CD4-positive, alpha-beta T cell (primary cell): ENCODE measurements around the gene TMEM91. TPM values are rescaled to one million over a fixed set of nuclear protein-coding genes. Genes with fewer than 3 reads are reported as not detected.

ENCODE experiments used
- ATAC-seq: fragments of 200-7000 bp; cut with Tn5 transposase; one replicate; pipeline ENCODE4 v1.10.0; 2022; ENCODE audit warnings: mild to moderate bottlenecking; ENCODE audit not compliant: poor library complexity
- CTCF ChIA-PET: fragments of 350-600 bp; sonication (Branson Sonifier 250); formaldehyde crosslinking; loops from one replicate; lab custom pipeline; 2021; ENCODE audit warnings: antibody characterized with exemption, inconsistent platforms; lab: Charles Lee
- POLR2A ChIA-PET: fragments of 350-600 bp; sonication (Branson Sonifier 250); formaldehyde crosslinking; loops from one replicate; lab custom pipeline; 2021; ENCODE audit warnings: antibody characterized with exemption, inconsistent platforms; lab: Charles Lee
- DNase-seq, 14 experiments: peaks; one replicate each; pipeline ENCODE4 v3.0.0-alpha.2; 2013 to 2020; ENCODE audit warnings: mixed read lengths in 2 of 14
- H3K27ac ChIP-seq, 2 donors: one replicate each; pipeline versions ENCODE4 v1.5.1 to v1.7.0; 2013; ENCODE audit warnings: low read length in 2 of 2, low read depth in 1 of 2, mild to moderate bottlenecking in 1 of 2
- H3K27me3 ChIP-seq, 2 experiments: 1 replicate in 1 of 2; 2 replicates in 1 of 2; pipeline versions ENCODE4 v1.6.1 to v1.7.0; 2013; ENCODE audit warnings: low read length in 2 of 2, control low read depth in 1 of 2, mild to moderate bottlenecking in 1 of 2, moderate library complexity in 1 of 2; ENCODE audit not compliant: insufficient read depth in 2 of 2, control insufficient read depth in 1 of 2
- H3K36me3 ChIP-seq: one replicate; pipeline ENCODE4 v1.6.1; 2013; ENCODE audit warnings: low read length, control low read depth; ENCODE audit not compliant: insufficient read depth
- H3K4me1 ChIP-seq: one replicate; pipeline ENCODE4 v1.6.1; 2013; ENCODE audit warnings: low read length, control low read depth; ENCODE audit not compliant: insufficient read depth
- H3K4me3 ChIP-seq: one replicate; pipeline ENCODE4 v1.5.1; 2013; ENCODE audit warnings: mild to moderate bottlenecking, low read length, moderate library complexity
- H3K9me3 ChIP-seq, 2 experiments: 1 replicate in 1 of 2; 2 replicates in 1 of 2; pipeline versions ENCODE4 v1.6.1 to v1.7.0; 2013; ENCODE audit warnings: low read length in 2 of 2, mild to moderate bottlenecking in 2 of 2, control low read depth in 1 of 2, moderate library complexity in 1 of 2; ENCODE audit not compliant: control insufficient read depth in 1 of 2, insufficient read depth in 1 of 2
- H3K27ac Mint-ChIP-seq: one replicate; pipeline ENCODE4 v1.8.0; 2020; ENCODE audit warnings: mixed read lengths
- H3K27me3 Mint-ChIP-seq: one replicate; pipeline ENCODE4 v1.8.0; 2021; ENCODE audit warnings: mixed read lengths
- H3K36me3 Mint-ChIP-seq: one replicate; pipeline ENCODE4 v1.8.0; 2021; ENCODE audit warnings: low read depth, mixed read lengths
- H3K4me1 Mint-ChIP-seq: one replicate; pipeline ENCODE4 v1.8.0; 2021; ENCODE audit warnings: low read depth, mixed read lengths
- H3K4me3 Mint-ChIP-seq: one replicate; pipeline ENCODE4 v1.8.0; 2020; ENCODE audit warnings: mild to moderate bottlenecking, mixed read lengths
- H3K9me3 Mint-ChIP-seq: one replicate; pipeline ENCODE4 v1.8.0; 2020; ENCODE audit warnings: mixed read lengths
- CTCF ChIP-seq: fragments of 200-600 bp; IDR thresholded peaks from one replicate; pipeline ENCODE4 v1.8.0; 2022; ENCODE audit warnings: antibody characterized with exemption, mild to moderate bottlenecking
- intact Hi-C, 2 experiments: fragments of 100-400 bp; cut with DNase I in 1 of 2; cut with micrococcal nuclease in 1 of 2; formaldehyde crosslinking; loops; one replicate each; pipeline versions ENCODE4 v1.15.1 to v1.9.0; 2023 to 2025; cut with DNase I, micrococcal nuclease
- total RNA-seq, 174 experiments: library from RNA in 2 of 174; stranded (reverse) in 2 of 174; gene quantifications; one replicate each; pipeline ENCODE4 v1.2.3 and lab custom pipeline; 2021 to 2026

Gene TMEM91
- total RNA-seq, 2 experiments from 2014 or later: 6.8 to 7.7 TPM

GRCh38 chr19:41420101-41420880, 44.0 kb downstream of the TMEM91 start:
- H3K27ac Mint-ChIP-seq: no peak overlapping the region
- intact Hi-C loops: no loop called here
- H3K4me3 Mint-ChIP-seq: no peak overlapping the region
- no peaks in the 10 kb centered on the region for H3K9me3 Mint-ChIP-seq
- H3K27me3 Mint-ChIP-seq: no peaks in the 10 kb centered on the region
- ChIA-PET CTCF (no interaction called here), POLR2A (no interaction called here)
- H3K4me3 ChIP-seq: no peak overlapping the region
- no peaks in the 10 kb centered on the region for H3K4me1 Mint-ChIP-seq
- ATAC-seq: no peak
- H3K9me3 ChIP-seq: peaks cover 0 to 6% of the 10 kb centered on the region in 2 experiments
- DNase-seq: peak in 2 of 14 experiments; percentile 41 to 46
- peaks cover 71% of the 10 kb centered on the region for H3K36me3 Mint-ChIP-seq
- TF ChIP-seq CTCF: no peak
- peaks cover 76% of the 10 kb centered on the region for H3K36me3 ChIP-seq
- H3K27me3 ChIP-seq: no peaks in the 10 kb centered on the region
- peaks cover 24% of the 10 kb centered on the region for H3K4me1 ChIP-seq
- H3K27ac ChIP-seq: no peak overlapping the region

GRCh38 chr19:41421314-41421713, 45.0 kb downstream of the TMEM91 start:
- H3K36me3 Mint-ChIP-seq: peaks cover 72% of the 10 kb centered on the region
- H3K4me3 Mint-ChIP-seq: no peak overlapping the region
- ChIA-PET CTCF (no interaction called here), POLR2A (no interaction called here)
- Histone ChIP-seq H3K4me3 (no peak overlapping the region), H3K4me1 (peaks cover 34% of the 10 kb centered on the region), H3K27ac (no peak overlapping the region), H3K36me3 (peaks cover 76% of the 10 kb centered on the region), H3K27me3 (no peaks in the 10 kb centered on the region), H3K9me3 (peaks cover 0 to 6% of the 10 kb centered on the region in 2 experiments)
- intact Hi-C loops: no loop called here
- peaks cover 5% of the 10 kb centered on the region for H3K4me1 Mint-ChIP-seq
- no peak for TF ChIP-seq CTCF
- ATAC-seq: no peak
- peak overlapping the region; percentile 39 for H3K27ac Mint-ChIP-seq
- H3K9me3 Mint-ChIP-seq: no peaks in the 10 kb centered on the region
- DNase-seq: no peak
- no peaks in the 10 kb centered on the region for H3K27me3 Mint-ChIP-seq

- H3K9me3 ChIP-seq: peaks cover 0 to 6% of the 10 kb centered on the region in 2 experiments
- intact Hi-C loops: no loop called here
- peaks cover 41% of the 10 kb centered on the region for H3K4me1 ChIP-seq
- DNase-seq (no peak), ATAC-seq (no peak)
- peaks cover 69% of the 10 kb centered on the region for H3K36me3 ChIP-seq
- Mint-ChIP-seq H3K36me3 (peaks cover 76% of the 10 kb centered on the region), H3K27me3 (no peaks in the 10 kb centered on the region), H3K9me3 (no peaks in the 10 kb centered on the region), H3K4me3 (no peak overlapping the region), H3K27ac (no peak overlapping the region), H3K4me1 (peaks cover 8% of the 10 kb centered on the region)
- H3K27me3 ChIP-seq: no peaks in the 10 kb centered on the region
- H3K27ac ChIP-seq: no peak overlapping the region
- no peak for TF ChIP-seq CTCF
- POLR2A ChIA-PET: no interaction called here
- H3K4me3 ChIP-seq: no peak overlapping the region
- CTCF ChIA-PET: no interaction called here
Observed at GRCh38 chr19:41421973-41422372, 45.6 kb downstream of the TMEM91 start.
